Ascending aorta (tissue), 2 donors: ENCODE data around the gene MTR. TPM values are rescaled to one million over a fixed set of nuclear protein-coding genes. Genes with fewer than 3 reads are reported as not detected.

Experiments used
- DNase-seq, 2 donors: peaks; one replicate each; pipeline ENCODE4 v3.0.0-alpha.2; 2019; ENCODE audit warnings: low spot score in 2 of 2
- H3K27ac ChIP-seq, 2 donors: fragments of 200-600 bp; sonication (generic); one replicate each; pipeline ENCODE4 v1.5.1; 2016 to 2017; ENCODE audit warnings: mild to moderate bottlenecking in 1 of 2
- H3K27me3 ChIP-seq: fragments of 200-600 bp; sonication (generic); one replicate; pipeline ENCODE4 v1.5.1; 2017
- H3K36me3 ChIP-seq, 2 donors: fragments of 200-600 bp; sonication (generic); one replicate each; pipeline ENCODE4 v1.5.1; 2016
- H3K4me1 ChIP-seq, 2 donors: fragments of 200-600 bp; sonication (generic); one replicate each; pipeline ENCODE4 v1.5.1; 2016 to 2017; ENCODE audit warnings: mild to moderate bottlenecking in 1 of 2
- H3K4me3 ChIP-seq, 2 donors: fragments of 200-600 bp; sonication (generic); one replicate each; pipeline ENCODE4 v1.5.1; 2016 to 2017; ENCODE audit warnings: mild to moderate bottlenecking in 1 of 2
- H3K9me3 ChIP-seq, 2 donors: fragments of 200-600 bp; sonication (generic); one replicate each; pipeline ENCODE4 v1.5.1; 2016
- CTCF ChIP-seq, 3 experiments: fragments of 200-600 bp in 2 of 3; fragments of 450-650 bp in 1 of 3; sonication (generic) in 2 of 3; IDR thresholded peaks; one replicate each; pipeline ENCODE4 v1.5.1; 2016 to 2019; ENCODE audit warnings: antibody characterized with exemption in 3 of 3, mild to moderate bottlenecking in 1 of 3, moderate library complexity in 1 of 3
- intact Hi-C: fragments of 100-400 bp; cut with DNase I; formaldehyde crosslinking; loops from one replicate; pipeline ENCODE4 v1.15.1; 2023
- total RNA-seq: library from RNA; depleted of rRNA; stranded (reverse); fragments of >200 nt; gene quantifications from one replicate; pipeline ENCODE4 v1.1.0, GENCODE V29; 2016

MTR gene
- total RNA-seq, 1 donor from 2014 or later = 36.1 TPM

- H3K27ac ChIP-seq = no peak overlapping the region
- H3K27me3 ChIP-seq = no peaks in the 10 kb centered on the region
- H3K9me3 ChIP-seq = no peaks in the 10 kb centered on the region
- H3K4me1 ChIP-seq = no peaks in the 10 kb centered on the region
- no peak for TF ChIP-seq CTCF (IDR thresholded peaks at IDR 0.05)
- H3K4me3 ChIP-seq = no peak overlapping the region
- intact Hi-C loops = no loop called here
- DNase-seq = no peak
- peaks cover 45 to 84% of the 10 kb centered on the region in 2 donors for H3K36me3 ChIP-seq
These were observed 20.8 kb downstream of the MTR start for GRCh38 chr1:236815941-236816340.

- Histone ChIP-seq H3K4me3 (no peak overlapping the region), H3K9me3 (no peaks in the 10 kb centered on the region), H3K36me3 (peaks cover 24 to 59% of the 10 kb centered on the region in 2 donors), H3K4me1 (no peaks in the 10 kb centered on the region), H3K27ac (no peak overlapping the region), H3K27me3 (no peaks in the 10 kb centered on the region)
- intact Hi-C loops = no loop called here
- no peak for TF ChIP-seq CTCF (IDR thresholded peaks at IDR 0.05)
- DNase-seq = no peak
These were observed 24.8 kb downstream of the MTR start for GRCh38 chr1:236819856-236820255.

GRCh38 chr1:236821091-236821627, 26.1 kb downstream of the MTR start:
- DNase-seq = no peak
- H3K4me1 ChIP-seq = no peaks in the 10 kb centered on the region
- no peak for TF ChIP-seq CTCF (IDR thresholded peaks at IDR 0.05)
- no peaks in the 10 kb centered on the region for H3K9me3 ChIP-seq
- peaks cover 33 to 55% of the 10 kb centered on the region in 2 donors for H3K36me3 ChIP-seq
- H3K27ac ChIP-seq = no peak overlapping the region
- H3K4me3 ChIP-seq = no peak overlapping the region
- intact Hi-C loops = no loop called here
- no peaks in the 10 kb centered on the region for H3K27me3 ChIP-seq

- intact Hi-C loops = no loop called here
- Histone ChIP-seq H3K27me3 (no peaks in the 10 kb centered on the region), H3K9me3 (no peaks in the 10 kb centered on the region), H3K27ac (no peak overlapping the region), H3K36me3 (peaks cover 39 to 57% of the 10 kb centered on the region in 2 donors), H3K4me1 (no peaks in the 10 kb centered on the region), H3K4me3 (no peak overlapping the region)
- DNase-seq = no peak
- TF ChIP-seq CTCF (IDR thresholded peaks at IDR 0.05) = no peak
These were observed 28.5 kb downstream of the MTR start for GRCh38 chr1:236823559-236823958.

- no peak for TF ChIP-seq CTCF (IDR thresholded peaks at IDR 0.05)
- DNase-seq = no peak
- Histone ChIP-seq H3K27me3 (no peaks in the 10 kb centered on the region), H3K4me1 (no peaks in the 10 kb centered on the region), H3K4me3 (no peak overlapping the region), H3K9me3 (no peaks in the 10 kb centered on the region), H3K27ac (no peak overlapping the region), H3K36me3 (peaks cover 67 to 83% of the 10 kb centered on the region in 2 donors)
- intact Hi-C loops = no loop called here
These were observed 34.0 kb downstream of the MTR start for GRCh38 chr1:236829085-236829484.

GRCh38 chr1:236830116-236830515, 35.0 kb downstream of the MTR start:
- H3K9me3 ChIP-seq = no peaks in the 10 kb centered on the region
- intact Hi-C loops = no loop called here
- H3K27me3 ChIP-seq = no peaks in the 10 kb centered on the region
- H3K4me3 ChIP-seq = no peak overlapping the region
- H3K36me3 ChIP-seq = peaks cover 76 to 94% of the 10 kb centered on the region in 2 donors
- no peak overlapping the region for H3K27ac ChIP-seq
- no peaks in the 10 kb centered on the region for H3K4me1 ChIP-seq
- no peak for TF ChIP-seq CTCF (IDR thresholded peaks at IDR 0.05)
- no peak for DNase-seq
